NCI-H510A (cell line): ENCODE data around the gene CAPZA3.
"Not testable (repeated sequence)": the region's sequence is repeated elsewhere in the genome, so short reads cannot be mapped to it uniquely, and the experiment has no call there.

Experiments
- DNase-seq: peaks from one replicate; lab custom pipeline; 2025; lab: John Stamatoyannopoulos, UW

Gene CAPZA3, protein sequence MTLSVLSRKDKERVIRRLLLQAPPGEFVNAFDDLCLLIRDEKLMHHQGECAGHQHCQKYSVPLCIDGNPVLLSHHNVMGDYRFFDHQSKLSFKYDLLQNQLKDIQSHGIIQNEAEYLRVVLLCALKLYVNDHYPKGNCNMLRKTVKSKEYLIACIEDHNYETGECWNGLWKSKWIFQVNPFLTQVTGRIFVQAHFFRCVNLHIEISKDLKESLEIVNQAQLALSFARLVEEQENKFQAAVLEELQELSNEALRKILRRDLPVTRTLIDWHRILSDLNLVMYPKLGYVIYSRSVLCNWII

DNA sequence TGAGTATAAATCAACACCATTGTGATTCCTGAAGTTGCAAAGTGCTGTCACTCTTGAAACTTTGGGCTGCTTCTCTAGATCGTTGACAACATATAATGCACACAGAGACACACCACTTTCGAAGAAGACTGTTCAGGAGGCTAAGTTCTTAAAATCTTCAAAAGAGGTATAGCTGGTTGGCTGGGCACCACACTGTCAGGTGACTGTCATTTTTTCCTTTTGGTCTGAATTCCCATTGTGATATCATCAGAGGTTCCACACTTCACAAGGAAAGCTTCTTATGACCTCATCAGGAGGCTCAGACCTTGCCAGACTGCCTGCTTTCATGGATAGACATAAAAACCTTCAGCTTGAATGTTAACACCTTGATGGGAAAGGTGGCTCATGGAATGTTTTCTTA is at the start of gene CAPZA3, which contains the start of gene PLCZ1:
Gene CAPZA3 (plus strand): TSS at position 301 of the 400 bp plus-strand sequence. CDS start 150 bp downstream, outside the sequence.
Gene PLCZ1 (minus strand): TSS at position 194 of the 400 bp plus-strand sequence. CDS start 641 bp downstream, outside the sequence.
- DNase-seq = no peak

DNA sequence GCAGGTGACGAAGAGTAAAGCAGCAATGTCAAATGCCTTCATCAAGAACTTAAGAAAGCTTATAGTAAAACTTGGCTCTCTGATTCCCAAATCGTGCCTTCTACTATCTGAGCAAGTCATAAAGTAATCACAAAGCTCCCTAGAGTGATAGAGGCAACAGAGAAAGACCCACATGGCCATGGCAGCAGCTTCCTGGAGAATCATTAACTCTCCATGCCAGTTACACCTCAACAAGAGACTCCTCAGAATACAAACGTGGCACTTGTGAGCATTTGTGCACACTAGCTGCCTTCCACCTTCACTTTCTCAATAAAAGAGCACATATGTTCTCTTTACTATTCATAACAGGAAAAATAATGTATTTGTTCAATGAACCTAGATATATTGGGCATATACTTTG is 48.1 kb upstream of the CAPZA3 start:
- DNase-seq = no peak

DNA sequence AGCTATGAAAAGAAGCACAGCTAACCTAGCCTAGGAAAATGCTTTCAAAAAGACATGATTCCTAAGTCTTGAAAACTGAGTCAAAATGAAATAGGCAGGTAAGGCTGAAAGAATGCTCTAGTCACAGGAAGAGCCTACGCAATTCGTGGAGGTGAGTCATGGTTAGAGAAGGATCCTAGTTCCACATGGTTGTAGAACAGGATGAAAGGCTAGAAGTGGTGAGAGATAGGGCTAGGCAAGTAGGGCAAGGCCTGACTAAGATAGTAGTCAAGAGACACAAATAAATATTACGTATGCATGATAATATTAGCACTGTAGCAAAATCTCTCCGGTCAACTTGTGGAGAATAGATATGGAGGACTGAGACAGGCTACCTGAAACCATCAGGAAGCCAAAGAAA is 47.3 kb upstream of the CAPZA3 start:
- no peak for DNase-seq

DNA sequence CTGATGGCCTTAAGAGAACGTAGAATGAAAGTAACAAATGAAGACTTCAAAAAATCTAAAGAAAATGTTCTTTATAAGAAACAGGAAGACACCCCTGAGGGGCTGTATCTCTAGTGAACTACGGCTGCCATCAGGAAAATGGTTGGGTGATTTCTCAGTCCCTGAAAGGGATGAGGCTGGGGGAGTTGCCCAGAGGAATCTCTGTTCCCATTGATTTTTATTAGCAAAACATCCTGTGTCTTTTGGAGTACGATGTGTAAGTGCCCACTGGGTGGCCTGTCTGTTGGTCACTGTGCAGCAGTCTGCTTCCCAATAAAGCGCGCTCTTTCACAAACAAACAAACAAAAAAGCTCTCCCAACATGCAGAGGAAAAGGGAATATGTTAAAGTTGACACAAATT is 43.9 kb upstream of the CAPZA3 start:
- not testable (repeated sequence) for DNase-seq

DNA sequence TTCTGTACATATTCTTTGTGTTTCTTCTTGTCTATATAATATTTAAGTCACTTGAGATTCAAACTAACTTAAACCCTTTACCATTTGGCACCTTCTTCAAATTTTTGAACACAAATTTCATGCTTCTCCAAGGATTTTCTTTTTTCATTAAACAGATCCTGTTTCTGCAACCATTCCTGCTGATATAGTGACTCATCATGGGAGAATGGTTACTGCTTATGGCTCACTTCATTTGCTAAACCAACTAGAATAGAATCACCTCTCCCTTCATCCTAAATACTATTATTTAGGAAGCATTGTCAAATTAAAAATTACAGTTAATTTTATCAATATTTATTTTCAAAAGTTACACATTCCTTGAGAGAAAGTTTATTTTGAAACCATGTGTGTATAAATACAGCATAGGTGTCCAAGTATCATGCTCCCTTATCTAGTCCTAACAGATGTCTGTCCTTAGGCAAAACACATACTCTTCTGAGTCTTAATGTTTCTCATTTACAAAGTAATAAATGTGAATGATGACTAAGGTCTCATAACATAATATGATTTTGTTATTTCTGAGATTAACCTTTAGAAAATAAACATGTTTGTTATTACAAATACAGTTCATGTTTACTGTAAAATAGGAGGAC is 40.8 kb upstream of the CAPZA3 start:
- no peak for DNase-seq

DNA sequence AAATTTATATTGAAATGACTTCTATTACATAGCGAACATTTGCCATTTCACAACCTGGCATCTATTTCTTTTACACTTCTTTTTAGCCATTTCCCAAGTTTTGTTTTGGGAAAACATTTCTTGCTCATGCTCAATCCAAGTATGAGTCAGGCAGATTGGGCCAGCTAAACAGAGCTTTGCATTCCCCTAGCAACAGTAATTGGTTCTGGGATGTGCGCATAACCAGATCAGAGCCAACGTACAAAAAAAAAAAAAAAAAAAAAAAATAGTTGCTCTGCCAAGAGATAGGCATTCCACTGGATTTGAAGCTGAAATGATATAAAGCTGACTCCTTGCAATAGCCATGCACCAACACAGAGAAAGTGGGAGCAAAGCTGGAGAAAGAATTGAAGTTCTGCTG is 37.6 kb upstream of the CAPZA3 start:
- DNase-seq = no peak

DNA sequence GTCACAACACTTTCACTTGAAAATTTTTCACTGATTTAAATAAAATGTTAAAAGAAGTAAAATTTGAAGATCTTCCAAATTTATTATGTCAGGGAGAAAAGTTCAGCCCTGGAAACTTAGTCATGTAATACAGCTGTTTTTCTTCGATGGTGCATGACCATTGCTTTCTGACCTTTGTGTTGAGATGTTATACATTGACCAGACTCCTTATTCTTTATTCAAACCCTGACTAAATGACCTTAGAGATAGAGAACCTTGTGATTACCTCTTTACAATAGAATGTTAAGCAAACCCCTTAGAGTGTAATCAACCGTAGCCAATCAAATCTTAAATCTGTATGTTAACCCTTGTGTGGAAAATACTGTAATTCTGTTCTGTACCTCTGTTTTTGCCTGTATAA is 34.6 kb upstream of the CAPZA3 start:
- no peak for DNase-seq

DNA sequence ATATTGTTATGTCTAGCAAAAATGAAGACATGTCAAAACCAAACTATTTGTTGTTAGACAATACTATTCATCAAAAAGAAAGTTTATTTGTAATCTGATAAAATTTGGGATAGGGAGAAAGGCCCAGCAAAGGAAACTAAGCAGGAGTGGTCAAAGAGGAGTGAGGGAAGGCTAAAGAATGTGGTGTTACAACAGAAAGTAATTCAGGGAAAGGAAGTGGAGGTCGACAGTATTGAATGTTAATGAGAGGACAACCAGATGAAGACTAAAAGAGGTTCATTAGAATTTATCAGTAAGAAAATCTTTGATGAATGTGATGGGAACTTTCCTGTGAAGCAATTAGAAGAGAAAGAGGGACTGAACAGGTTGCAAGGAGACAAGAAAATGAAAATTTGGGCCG is 34.0 kb upstream of the CAPZA3 start:
- no peak for DNase-seq

DNA sequence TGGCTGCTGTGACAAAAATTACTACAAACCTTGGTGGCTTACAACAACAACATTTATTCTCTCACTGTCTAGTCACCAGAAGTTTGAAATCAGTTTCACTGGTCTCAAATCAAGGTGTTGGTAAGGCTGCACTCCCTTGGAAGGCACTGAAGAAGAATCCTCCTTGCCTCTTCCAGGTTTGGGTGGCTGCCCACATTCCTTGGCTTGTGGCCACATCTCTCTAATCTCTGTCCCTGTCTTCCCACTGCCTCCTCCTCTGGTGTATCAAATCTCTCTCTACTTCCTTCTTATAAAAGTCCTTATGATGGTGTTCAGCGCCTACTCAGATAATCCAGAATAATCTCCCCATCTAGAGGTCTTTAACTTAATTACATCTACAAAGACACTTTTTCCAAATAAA is 31.1 kb upstream of the CAPZA3 start:
- no peak for DNase-seq

DNA sequence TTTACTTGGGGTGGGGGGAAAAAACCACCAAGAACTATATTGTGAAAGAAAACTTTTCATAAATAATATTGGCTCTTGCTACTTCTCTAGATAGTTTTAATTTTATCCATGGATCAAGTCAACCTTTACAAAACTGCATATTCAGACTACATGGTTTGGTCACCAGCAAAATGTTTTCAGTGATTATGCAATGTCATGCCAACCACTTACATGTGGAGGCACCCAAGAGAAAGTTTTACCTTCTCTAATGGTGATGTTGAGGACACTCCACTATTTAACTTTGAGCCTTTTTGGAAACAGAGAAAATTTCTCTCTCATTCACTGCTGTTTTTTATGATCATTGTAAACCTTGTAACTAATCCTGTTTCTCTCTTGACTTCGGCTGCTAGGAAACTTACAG is 21.7 kb upstream of the CAPZA3 start:
- no peak for DNase-seq

DNA sequence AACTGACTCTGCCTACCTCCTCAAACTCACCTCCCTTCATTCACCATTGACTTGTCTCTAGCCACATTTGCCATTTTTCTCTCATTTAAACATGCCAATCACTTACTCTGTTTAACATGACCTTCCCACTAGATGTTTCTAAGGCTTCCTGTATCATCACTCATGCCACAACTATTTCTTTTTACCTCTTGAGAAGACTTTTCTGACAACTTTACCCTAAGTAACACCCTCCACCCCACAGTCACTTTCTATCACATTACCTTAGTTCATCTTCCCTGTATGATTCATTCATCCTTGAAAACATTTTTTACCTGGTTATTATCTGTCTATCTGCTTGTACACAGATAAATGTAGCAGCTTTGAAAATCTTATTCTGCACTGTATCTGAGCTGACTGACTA is 19.5 kb upstream of the CAPZA3 start:
- DNase-seq = no peak

DNA sequence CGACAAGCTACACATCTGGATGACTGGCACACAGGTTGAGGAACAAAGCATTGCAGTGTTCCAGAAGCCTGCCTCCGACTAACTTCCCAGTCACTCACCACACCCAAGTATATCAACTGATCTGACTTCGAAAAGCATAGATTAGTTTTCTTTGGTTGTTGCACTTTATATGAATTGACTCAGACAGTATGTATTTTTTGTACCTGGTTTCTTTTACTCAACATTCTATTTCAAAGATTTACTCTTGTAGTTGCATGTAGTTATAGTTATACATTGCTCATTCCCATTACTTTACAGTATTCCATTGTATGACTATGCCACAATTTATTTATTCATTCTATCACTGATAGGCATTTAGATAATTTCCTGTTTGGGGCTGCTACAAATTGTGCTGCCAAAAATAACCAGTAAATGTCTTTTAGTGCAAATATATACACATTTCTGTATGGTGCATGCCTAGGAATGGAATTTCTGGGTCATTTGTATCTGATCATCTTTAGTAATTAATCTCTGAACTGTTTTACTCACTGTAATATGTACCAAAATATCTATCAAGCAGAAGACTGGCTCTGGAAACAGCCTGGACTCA is 17.9 kb upstream of the CAPZA3 start:
- no peak for DNase-seq

DNA sequence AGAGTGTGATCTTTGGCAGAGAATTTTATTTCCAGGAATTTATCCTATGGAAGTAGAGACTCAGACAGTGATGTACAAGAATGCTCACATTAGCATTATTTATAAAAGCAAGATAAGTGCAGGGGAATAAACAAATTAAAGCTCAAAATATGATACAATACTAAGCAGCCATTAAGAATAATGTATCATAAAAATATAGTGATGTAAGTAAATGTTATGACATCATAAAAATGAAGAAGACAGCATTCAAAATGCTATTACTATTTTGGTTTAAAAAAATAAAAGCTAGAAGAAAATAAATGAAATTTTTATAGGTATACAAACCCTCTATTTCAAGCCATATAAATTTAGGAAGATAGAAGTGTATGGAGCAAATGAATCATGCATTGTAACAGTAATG is 17.2 kb upstream of the CAPZA3 start:
- DNase-seq = no peak

DNA sequence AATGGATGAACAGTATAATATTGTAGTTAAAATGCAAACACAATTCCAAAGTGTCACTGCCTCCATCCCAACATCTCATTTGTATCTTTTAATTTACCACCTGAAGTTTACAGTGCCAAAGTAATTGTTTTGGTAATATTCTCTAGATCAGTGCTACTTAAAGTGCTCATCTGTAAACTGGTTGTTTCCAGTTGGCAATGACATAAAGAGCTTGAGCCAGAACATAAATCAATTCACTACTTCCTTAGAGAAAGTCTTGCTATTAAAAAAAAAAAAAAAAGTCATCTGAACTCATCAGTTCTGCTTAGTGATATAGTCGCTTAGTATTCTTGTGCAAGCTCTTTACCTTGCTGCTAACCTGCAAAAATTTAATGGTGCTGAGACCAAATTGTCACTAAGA is 16.5 kb upstream of the CAPZA3 start:
- no peak for DNase-seq

DNA sequence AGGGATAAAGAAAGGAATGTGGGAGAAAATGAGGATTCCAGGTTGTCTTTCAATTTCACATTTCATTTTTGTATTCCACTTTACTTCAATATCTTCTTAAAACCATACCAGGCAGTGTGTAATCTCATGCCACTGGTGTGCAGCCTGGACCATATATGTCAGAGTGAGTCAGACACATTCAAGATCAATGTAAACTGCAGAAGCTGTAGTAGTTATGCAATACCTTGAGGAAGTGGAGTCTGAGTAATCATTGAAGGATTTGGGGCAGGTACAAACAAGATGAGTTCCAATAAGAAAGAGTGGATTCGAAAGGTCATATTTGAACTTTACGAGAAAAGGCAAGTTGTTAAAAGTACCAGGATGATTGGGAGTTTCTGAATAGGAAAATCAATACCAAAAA is 14.2 kb upstream of the CAPZA3 start:
- no peak for DNase-seq

DNA sequence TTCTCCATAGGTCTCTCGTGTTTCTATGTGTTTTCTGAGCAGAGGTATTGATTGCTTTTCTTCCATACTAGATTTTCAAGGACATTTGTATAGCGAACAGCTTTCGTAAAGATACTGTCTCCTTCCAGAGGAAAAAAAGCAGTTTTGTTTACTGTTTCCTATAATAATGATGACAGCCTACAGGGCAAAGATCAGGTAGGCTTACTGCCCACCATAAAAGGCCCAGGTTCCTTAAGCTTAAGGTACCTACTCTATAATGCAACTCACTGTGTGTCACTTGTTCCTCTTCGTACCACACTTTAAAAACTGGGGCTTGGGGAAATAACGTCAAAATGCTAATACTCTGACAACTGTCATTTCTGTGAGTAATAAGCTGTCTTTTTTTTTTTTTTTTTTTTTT is 6.8 kb upstream of the CAPZA3 start:
- no peak for DNase-seq

DNA sequence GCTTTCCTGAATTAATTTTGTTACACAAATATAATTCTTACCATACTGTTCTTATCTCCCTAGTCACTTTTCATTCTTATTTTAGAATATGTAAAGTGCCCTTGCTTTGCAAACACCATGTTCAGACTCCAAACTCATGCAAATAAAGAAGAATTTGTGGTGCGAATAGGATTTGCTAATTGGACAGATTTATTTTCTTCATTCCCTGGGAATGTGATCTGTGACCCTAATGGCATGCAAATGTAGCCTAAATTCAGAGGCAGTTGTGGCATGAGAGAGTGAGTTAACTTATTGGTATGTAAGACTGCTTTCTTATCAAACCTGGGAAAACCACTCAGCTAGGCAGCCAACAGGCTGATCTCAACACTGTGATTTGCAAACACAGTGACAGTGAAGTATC is 10.0 kb downstream of the CAPZA3 start:
- no peak for DNase-seq

DNA sequence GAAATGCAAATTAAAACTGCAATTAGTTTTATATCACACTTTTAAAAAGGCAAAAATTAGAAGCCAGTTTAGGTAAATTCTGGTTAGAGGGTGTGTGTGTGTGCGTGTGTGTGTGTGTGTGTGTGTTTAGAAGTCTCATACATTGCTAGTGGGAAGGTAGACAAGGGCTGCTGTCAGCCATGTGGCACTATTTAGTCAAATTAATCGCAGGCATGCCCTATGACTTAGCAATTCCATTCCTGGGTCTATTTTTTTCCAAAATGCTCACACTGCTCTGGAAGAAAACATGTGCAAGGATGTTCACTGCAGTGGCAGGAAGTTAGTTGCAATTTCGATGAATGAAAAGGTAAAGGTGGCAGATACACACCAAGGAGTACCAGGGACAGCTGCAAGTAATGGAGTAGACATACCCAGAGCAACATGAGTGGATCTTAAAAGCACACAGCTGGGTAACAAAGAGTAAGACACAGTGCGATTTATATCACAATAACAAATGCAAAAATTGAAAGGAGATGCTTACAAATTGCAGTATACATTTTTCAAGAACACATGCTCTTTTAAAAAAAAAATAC is 11.6 kb downstream of the CAPZA3 start:
- no peak for DNase-seq

DNA sequence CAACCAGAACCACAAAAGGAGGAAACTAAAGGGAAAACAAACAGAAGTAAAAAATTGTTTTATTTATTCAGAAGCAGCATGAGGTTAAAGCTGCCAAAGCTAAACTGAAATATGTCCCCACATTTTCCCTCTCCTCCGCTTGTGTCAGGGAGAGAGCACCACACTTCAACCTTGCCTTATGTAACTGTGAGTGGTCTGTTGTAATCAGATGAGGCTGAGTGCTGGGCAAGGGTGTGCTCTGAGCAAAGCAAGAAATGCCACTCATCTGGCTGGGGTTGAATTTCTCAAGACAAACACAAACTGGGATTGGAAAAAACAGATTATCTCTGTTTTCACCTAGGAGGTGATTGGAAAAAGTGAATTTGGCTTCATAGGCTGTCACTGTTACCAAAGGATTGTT is 12.2 kb downstream of the CAPZA3 start:
- no peak for DNase-seq

DNA sequence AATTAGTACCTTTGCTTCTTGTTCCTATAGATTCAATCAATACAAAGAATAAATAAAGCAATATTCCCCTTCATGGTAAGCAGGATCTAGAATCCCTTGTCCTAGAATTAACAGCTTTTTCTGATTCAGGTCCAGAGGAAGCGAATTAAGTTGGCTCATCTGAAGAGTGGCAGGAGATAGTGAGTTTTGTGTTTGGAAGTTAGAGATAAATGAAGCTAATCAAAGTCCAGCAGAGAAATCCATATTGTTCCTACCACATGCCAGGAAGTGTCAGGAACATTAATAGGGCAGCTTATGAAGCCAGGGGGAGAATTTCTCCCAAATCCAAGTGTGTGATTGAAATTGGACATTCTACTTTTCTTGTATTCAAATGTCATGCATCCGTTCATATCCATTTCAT is 13.9 kb downstream of the CAPZA3 start:
- no peak for DNase-seq

DNA sequence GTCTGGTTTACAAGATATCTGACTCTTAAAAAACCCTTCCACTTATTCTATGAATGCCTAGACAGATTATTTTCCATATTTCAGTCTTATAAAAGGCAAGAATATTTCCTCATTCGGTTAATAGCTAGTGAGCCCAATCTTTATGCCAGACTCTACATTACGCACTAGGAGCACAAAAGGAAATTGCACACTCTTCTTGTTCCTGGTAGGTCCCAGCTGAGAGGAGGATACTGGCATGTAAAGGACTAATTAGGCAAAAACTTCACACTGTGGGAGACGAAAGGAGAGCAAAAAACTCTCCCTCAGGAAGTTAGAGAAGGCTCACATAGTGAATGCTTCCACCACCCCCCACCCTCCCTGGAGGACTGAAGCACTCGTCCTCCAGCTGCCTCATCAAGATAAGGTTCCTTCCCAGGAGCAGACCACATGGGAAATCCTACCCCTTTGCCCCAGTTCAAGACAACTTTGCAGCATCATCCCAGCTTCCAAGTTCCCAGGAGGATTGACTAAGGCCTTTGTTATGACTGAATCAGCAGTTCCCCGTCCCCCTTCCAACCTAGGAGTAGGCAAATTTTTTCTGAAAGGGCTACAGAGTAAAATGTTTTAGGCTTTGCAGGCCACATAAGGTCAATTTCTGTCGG is 14.5 kb downstream of the CAPZA3 start:
- no peak for DNase-seq

DNA sequence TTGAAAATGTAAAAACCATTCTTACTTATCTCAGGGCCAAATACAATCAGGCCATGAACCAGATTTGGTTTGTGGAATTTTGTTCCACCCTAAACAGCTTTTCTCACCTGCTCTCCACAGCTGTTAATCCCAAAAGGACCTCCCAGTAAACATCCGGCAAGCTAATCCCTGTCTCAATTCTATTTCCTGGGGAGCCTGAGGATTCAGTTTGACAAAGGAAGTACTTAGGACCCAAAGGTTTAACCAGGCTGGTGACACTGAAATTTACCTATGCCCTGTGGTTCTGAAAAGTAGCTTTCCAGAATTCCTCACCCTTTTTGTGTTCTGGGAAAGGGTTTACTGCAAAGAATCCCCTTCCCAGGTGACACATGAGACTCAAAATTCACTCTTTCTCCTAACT is 15.0 kb downstream of the CAPZA3 start:
- no peak for DNase-seq
